Stimulated activated CD4-positive, alpha-beta T cell treated with anti-CD3 and anti-CD28 coated beads, Interleukin-1b, Interleukin-23, amount 100 ng/mL, for 48 hours (primary cell): ENCODE data around the gene SMIM12.
"Not testable (repeated sequence)": the region's sequence is repeated elsewhere in the genome, so short reads cannot be mapped to it uniquely, and the experiment has no call there.

Source experiments
- DNase-seq: peaks from one replicate; pipeline ENCODE4 v3.0.0-alpha.2; 2020

Gene SMIM12

DNA sequence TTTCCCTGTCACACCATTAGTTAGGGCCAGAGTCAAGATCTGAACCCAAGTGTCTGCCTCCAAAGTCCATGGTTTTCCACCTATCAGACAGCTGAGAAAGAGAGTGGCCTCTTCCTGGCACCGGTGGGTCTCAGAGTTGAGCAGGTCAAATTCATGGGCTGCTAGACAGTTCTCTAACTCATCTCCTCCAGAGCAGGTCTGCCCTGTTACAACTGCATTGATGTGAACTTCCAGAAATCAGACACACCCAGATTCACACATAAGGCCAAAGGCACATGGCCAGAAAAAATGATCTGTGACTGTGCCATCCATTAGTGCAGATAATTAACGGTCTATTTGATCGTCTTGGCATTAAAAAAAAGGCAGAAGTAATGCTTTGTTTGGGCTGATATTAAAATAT, 17.5 kb downstream of the SMIM12 start:
- DNase-seq, result no peak

DNA sequence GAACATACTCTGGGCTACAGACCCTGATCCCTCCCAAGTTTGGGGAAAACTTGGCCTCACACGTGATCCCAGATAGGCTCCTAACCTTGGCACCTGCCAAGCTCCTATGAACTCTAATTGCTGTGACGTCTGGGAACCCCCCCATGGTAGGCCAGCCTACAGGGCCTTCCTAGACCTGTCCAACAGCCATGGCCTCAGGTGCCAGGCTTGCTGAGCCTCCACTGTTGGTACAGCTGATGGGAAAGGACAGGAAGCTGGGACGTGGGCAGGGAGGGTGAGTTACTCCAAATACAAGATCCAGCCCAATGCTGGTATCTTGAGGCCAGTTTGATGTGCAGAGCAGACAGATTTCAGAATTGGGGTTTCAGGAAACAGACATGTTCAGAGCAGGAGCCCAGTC, 19.1 kb downstream of the SMIM12 start:
- DNase-seq, result no peak

DNA sequence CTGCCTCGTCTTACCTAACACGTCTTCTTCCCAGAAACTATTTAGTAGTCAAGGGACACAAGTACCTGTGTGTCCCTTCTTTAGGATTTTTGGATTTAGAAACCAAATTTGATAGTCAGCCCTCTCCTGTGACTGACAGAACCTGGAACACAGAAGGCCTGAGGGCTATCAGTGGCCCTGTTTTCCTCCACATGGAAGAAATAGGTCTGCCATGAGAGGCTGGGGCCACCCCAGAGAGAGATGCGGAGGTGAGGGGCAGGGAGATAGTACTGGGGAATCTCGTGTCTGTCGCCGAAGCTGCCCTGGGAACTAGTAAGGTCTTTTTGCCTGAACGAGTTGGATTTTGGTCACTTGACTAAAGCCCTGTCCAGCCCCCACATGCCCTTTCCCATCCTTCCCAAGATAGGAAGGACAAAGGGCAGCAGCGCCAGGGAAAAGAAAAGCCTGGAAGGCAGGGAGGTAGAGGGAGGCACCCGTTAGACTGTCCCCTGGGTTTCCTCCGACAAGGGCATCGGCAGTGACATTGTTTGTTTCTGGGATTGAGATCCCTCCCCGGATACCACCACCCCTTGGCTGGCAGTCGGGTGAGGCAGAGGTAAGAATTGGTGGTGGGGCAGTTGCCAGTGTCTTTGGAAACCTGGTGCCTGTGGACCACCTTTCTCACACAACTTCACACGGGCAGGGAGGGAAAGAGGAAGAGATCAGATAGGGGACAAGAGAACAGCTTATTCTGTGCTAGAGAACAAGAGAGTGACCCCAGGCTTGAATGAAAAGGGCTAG, 19.8 kb downstream of the SMIM12 start:
- DNase-seq, result no peak

DNA sequence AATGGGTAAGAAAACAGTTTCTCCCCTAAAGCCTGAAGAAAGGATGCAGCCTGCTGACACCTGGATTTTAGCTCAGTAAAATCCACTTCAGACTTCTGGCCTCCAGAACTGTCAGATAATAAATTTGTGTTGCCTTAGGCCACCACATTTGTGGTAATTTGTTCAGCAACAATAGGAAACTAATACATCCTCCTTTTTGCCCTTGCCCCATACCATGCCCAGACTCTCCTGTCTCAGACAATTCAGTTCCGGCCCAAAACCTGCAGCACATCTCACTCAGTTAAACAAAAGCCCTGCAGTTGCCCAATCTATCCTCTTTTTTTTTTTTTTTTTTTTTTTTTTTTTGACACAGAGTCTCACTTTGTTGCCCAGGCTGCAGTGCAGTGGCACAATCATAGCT, 25.8 kb downstream of the SMIM12 start:
- no peak for DNase-seq

DNA sequence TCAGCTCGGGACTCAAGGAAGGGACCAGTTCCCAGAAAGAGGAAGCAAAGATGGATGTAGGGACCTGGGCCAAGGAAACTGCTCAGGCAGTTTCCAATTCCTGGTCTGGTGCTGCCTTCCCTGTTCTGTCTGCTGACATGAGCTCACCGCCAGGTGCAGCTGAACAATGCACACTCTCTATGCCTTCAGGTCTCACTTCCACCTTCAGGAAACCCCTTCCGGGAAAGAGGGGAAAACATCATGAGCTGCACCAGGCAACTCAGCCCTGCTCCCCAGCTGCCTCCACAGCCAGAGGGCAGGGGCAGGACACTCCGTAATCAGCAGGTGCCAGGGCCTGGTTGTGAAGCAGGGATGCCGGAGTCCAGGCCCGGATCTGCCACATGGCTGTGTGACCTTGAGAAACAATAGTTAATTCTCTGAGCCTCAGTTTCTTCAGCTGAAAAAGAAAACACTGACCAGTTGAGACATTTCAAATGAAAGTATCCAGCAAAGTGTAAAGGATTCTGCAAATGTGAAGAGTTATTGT, 27.8 kb downstream of the SMIM12 start:
- DNase-seq, result no peak

DNA sequence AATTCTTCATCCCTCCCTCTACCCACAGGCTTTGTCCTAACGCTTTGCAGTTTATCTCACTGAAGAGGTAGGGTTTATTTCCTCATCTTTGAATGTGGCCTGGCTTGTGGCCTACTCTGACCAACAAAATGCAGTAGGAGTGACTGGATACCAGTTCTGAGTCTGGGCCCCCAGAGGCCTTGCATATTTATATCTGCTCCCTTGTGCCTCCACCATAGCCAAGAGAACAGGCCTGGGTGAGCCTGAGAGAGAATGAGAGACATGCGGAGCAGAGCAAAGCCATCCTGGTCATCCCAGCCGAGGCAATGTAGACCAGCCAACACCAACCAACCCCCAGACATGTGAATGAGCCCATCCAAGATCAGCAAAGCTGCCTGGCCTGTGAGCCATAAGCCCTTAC, 30.3 kb downstream of the SMIM12 start:
- no peak for DNase-seq

DNA sequence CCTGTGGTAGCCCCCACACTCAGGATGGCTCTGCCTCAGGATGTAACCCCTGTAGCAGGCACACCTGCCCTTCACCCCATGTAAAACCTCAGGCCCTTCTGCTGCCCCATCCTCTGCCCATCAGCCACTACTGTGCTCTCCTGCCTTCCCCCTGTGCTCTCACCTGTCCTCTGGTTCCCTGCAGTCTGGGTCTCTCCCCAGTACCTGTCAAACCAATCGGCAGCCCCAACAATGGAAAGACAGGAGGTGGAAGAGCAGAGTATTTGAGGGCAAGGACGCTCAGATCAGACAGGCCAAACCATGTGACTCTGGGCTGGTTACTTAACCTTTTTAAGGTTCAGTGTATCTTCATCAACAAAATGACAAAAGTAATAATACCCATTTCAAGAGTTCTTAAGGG, 30.9 kb downstream of the SMIM12 start:
- no peak for DNase-seq

DNA sequence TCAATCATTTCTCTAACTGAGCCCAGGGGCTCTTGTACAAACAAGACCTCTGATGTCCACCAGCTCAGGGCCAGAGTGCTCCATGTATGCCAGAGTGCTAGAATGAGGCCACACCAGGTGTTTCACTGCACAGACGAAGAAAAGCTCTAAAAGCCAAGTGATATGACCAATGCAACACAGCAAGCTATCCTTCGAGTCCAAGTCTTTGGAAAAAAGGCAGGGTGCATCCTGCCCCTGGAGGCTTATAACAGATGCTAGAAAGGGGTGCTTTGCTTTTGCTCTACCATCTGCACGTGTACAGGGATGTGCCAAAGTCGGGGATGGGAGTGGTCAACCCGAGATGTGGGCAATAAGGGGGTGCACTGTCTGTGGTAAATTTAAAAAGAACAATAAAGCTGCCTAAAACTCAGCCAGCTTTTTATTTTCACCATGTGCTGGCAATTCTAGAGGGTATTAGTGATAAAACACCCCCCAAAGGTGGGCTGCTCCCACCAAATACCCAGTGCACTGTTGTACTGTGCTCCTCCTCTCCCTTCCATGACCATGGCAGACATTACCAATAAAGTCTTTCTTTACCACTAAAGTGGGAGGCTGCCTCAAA, 32.1 kb downstream of the SMIM12 start:
- no peak for DNase-seq

DNA sequence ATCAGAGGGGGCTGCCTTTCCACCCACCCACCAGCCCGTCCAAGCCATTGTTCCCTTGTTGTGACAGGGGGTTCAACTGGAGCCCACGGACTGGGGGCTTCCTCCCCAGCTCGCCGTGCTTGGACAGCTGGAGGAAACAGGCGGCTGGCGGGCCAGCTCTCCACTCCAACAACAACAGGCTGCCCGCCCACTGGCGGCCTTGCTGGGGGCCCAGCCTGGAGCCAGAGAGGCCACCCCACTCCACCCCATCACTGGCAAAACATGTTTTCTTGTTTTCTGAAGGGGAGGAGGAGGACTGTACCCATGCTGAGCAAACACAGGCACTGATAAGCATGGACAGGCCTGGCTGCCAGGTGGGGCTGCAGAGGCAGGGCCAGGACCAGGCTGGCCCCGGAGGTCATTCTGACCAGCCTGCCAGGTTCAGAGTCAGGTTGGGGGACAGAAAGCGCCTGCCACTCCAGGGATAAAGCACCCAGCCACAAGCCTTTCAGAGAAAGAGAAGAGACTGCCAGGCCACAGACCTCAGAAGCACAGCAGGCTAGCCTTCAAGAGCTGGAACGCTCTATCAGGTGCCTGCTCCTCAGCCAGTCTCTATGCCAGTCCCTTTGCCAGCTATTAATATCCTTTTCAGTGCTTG, 34.0 kb downstream of the SMIM12 start:
- no peak for DNase-seq

DNA sequence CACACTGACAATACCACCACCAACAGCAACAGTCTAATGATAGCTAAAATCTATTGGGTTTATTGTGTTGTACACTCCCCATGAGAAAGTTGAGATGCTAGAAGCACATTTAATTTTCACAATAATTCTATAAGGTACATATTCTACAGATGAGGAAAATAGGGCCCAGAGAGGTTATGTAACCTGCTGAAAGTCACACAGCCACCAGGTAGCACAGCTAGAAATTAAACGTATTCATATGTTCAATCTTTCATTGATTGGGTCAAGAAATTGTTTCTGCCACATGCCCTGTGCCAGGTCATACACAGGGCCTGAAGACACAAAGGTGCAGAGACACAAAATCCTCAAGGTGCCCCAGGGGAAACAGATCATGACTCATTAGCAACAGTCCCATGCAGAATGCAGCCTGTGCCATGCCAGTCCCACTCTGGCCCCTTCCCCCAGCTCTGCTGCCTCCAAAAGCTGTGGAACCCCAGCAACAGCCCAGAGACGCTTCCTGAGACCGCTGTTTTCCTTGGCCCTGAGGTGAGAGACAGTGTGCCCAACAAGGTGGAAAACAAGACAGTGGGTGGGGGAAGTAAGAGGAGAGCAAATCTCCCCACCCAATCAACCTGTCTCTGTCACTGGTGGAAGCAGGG, 34.6 kb downstream of the SMIM12 start:
- DNase-seq, result no peak

DNA sequence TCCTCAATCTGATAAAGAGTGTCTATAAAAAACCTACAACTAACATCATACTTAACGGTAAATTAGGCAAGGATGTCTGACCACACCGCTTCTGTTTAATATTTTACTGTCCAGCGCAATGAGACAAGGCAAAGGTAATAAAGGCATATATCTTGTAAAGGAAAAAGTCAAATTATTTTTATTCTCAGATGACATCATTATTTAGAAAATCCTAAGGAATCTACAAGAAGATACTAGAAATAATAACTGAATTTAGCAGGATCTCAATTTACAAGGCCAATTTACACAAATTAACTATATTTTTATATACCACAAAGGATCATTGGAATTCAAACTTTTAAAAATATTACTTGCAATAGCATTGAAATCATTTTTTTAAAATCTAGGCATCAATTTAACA, 37.3 kb downstream of the SMIM12 start:
- DNase-seq, result no peak

DNA sequence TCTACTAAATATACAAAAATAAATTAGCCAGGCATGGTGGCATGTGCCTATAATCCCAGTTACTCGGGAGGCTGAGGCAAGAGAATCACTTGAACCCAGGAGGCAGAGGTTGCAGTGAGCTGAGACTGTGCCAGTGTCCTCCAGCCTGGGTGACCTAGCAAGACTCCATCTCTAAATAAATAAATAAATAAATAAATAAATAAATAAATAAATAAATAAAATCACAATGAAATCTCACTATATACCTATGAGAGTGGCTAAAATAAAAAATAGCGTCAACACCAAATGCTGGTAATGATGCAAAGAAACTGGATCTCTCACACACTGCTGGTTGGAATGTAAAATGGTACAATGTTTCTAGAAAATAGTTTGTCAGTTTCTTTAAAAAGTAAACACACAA, 40.7 kb downstream of the SMIM12 start:
- not testable (repeated sequence) for DNase-seq

DNA sequence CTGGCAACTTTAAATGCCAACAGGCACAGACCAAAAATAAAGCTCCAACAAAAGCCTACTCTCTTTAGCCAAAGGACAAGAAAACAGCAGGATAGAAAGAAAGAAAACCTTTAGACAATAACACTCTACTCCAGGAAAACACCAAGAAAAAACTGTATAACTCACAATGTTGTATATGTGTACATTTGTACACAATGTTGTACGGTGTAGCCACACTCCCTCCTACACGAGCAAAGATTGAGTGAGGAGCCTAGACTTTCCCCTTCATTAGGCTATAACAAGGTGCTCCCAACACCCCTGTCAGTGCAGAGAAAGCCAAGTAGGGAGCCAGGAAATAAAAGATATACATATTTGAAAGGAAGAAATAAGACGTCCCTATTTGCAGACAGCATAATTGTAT, 42.8 kb downstream of the SMIM12 start:
- DNase-seq, result no peak

DNA sequence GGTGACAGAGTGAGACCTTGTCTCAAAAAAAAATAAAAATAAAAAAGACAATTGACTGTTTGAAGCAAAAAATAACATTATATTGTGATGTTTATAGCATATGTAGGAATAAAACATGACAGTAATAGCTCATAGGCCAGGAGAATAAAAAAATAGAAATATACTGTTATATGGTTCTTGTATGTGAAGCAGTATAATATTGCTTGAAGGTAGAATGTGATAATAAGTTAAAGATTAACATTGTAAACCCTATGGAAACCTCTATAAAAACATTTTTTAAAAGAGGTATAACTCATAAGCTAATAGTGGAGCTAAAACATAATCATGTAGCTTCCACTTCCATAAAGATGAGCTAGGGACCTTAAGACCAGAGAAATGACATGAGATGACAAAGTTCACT, 43.2 kb downstream of the SMIM12 start:
- no peak for DNase-seq

DNA sequence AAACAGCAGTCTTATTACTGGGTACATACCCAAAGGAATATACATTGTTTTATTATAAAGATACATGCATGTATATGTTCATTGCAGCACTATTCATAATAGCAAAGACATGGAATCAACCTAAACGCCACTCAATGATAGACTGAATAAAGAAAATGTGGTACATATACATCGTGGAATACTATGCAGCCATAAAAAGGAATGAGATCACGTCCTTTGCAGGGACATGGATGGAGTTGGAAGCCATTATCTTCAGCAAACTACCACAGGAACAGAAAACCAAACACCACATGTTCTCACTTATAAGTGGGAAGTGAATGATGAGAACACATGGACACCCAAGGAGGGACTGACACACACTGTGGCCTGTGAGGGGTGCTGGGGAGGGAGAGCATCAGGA, 48.8 kb downstream of the SMIM12 start:
- not testable (repeated sequence) for DNase-seq

DNA sequence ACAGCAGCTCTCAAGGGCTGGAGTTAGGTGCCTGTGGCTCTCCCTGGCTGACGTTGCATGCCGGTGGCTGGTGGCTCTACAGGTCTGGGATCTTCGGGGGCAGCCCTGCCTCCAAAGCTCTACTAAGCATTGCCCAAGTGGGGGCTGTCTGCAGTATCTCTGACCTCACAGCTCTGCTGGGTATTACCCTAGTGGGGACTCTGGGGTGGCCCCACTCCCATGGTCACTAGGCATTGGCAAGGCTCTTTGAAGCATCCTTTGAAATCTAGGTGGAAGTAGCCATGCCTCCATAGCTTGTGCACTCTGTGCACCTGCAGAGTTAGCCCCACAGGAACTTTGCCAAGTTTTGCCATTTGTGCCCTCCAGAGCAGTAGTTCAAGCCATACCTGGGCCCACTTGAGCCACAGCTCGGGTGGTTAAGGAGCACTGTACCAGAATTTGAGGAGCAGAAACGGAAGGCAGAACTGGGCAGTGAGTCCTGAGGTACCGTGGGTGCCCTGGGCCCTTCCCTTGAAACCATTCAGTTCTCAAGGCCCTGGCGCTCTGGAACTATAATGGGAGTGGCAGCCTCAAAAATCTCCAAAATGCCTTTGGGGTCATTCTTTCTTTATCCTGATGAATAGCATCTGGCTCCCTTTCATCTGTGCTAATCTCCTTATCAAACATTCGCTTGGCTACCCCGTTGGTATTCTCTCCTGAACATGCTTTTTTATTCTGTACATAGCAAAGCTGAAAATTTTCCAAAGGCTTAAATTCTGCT, 51.3 kb downstream of the SMIM12 start:
- no peak for DNase-seq

DNA sequence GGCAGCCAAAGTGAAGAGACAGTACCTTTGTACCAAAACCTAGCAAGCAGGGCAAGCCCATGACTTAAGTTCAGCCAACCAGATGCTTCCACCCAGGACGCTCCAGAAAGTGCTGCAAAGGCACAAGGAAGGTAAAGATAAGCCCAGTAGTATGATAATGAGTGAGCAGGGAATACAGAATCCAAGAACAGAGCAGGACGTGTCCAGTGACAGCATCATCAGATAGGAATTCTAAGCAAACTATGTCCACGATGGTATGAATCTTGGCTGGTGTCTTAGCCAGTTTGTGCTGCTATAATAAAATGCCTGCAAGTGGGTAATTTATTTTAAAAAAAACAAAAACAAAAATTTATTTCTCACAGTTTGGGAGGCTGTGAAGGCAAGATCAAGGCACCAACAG, 53.2 kb downstream of the SMIM12 start:
- DNase-seq, result no peak

DNA sequence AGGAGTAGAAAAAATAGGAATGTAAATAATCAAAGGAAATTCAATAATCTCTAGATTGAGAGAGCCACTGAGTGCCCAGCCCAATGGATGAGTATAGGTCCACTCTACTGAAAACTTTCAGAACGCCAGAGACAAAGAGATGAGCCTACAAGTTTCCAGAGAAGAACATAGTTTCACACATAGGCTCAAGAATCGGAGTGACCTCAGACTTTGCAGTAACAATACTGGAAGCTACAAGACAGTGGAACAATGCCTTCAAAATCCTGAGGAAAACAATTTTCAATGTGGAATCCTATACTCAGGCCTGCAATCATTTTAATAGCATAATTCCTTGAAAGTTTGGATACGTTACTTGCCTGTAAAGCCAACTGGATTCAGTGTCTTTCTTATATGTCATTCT, 55.8 kb downstream of the SMIM12 start:
- DNase-seq, result no peak
